GM12874 (cell line): Measurements from ENCODE around the gene ORAI3.

Source experiments
- CTCF ChIP-seq: IDR thresholded peaks from 2 replicates; pipeline ENCODE4 v1.5.1; 2011; ENCODE audit warnings: low read depth, mild to moderate bottlenecking, control low read depth, low read length, moderate library complexity; ENCODE audit not compliant: insufficient read depth

ORAI3 gene

GRCh38 chr16:30958175-30959079 lies 9.6 kb downstream of the ORAI3 start:
- no peak for TF ChIP-seq CTCF

GRCh38 chr16:30961384-30961783 lies 12.5 kb downstream of the ORAI3 start:
- no peak for TF ChIP-seq CTCF

- TF ChIP-seq CTCF = no peak
Measured at GRCh38 chr16:30963925-30964511, 15.2 kb downstream of the ORAI3 start.

- TF ChIP-seq CTCF = no peak
Measured at GRCh38 chr16:30964574-30965226, 15.8 kb downstream of the ORAI3 start.

GRCh38 chr16:30965436-30965835 lies 16.6 kb downstream of the ORAI3 start:
- TF ChIP-seq CTCF = no peak

GRCh38 chr16:30966033-30966619 lies 17.3 kb downstream of the ORAI3 start:
- TF ChIP-seq CTCF = no peak

GRCh38 chr16:30967795-30968194 lies 18.9 kb downstream of the ORAI3 start:
- TF ChIP-seq CTCF = no peak
